ENCODE measurements around the gene AKAP10.

The AKAP10 gene

DNA sequence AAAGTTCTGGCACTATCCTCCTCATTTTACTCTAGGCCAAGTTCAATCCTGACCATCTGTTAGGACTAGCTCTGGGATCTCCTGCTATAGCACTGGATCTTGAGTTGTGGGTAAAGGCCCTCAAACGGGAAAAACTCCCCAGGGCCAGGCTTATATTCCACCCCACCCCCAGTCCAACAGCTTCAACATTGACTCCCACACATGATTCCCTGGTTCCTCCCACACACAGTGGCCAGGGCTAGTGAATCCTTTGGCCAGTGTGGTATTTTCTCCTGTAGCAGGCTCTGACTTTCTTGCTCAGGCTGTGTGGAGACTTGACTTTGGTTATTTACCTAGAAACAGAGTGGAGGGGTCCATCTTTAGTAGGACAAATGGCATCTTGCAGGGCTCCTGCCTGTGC, 10.3 kb upstream of the AKAP10 start (continued):
- no peak for TF ChIP-seq ZNF677 (tag by site-specific recombination; IDR thresholded peaks at IDR 0.05)
- TF ChIP-seq ZNF404 (tag by site-specific recombination; IDR thresholded peaks at IDR 0.05) = no peak
- no peak for TF ChIP-seq MEIS1 (CRISPR knock-in tag; IDR thresholded peaks at IDR 0.05; ENCODE audit: borderline replicate concordance)
- TF ChIP-seq ZNF776 (tag by site-specific recombination; IDR thresholded peaks at IDR 0.05; ENCODE audit: borderline replicate concordance) = no peak
- TF ChIP-seq, protein P1, sequence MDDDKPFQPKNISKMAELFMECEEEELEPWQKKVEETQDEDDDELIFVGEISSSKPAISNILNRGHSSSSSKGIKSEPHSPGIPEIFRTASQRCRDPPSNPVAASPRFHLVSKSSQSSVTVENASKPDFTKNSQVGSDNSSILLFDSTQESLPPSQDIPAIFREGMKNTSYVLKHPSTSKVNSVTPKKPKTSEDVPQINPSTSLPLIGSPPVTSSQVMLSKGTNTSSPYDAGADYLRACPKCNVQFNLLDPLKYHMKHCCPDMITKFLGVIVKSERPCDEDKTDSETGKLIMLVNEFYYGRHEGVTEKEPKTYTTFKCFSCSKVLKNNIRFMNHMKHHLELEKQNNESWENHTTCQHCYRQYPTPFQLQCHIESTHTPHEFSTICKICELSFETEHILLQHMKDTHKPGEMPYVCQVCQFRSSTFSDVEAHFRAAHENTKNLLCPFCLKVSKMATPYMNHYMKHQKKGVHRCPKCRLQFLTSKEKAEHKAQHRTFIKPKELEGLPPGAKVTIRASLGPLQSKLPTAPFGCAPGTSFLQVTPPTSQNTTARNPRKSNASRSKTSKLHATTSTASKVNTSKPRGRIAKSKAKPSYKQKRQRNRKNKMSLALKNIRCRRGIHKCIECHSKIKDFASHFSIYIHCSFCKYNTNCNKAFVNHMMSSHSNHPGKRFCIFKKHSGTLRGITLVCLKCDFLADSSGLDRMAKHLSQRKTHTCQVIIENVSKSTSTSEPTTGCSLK (tag by site-specific recombination; IDR thresholded peaks at IDR 0.05) = no peak
- no peak for TF ChIP-seq SCRT1 (tag by site-specific recombination; IDR thresholded peaks at IDR 0.05; ENCODE audit: borderline replicate concordance)

DNA sequence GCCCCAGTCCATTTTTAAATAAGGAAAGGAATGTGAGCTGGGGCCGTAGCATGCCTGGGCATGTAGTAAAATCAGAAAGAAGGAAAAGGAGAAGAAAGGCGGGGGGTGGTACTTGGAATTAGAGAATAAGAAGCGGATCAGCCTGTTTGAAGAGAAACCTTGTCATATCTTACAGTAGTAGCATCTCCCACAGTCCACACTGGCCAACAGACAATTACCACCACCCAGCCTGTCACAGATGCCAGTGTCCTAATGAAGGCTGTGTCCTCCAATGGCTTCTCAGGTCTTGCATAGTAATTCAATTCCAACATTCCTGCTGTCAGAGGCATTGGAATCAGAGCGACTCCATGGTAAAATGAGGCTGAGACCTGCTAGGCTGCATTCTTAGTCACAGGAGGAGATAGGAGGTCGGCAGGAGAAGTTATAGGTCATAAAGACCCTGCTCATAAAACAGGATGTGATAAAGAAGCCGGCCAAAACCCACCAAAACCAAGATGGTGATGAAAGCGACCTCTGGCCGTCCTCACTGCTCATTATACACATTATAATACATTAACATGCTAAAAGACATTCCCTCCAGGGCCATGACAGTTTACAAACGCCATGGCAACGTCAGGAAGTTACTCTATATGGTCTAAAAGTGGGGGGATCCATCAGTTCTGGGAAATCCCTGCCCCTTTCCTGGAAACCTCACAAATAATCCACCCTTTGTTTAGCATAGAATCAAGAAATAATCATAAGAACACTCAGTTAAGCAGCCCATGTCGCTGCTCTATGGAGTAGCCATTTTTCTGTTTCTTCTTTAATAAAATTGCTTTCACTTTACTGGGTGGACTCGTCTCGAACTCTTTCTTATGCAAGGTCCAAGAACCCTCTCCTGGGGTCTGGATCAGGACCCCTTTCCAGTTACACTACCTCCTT, 9.6 kb upstream of the AKAP10 start:
- ChIA-PET POLR2A (no interaction called here), CTCF (interaction anchor here (1.0 to 1.1 kb wide), 2 partner anchors 23 to 135 kb away, joined by 3 read pairs; no protein-coding TSS in a partner anchor)
- TF ChIP-seq ZNF10 (tag by site-specific recombination; IDR thresholded peaks at IDR 0.05) (no peak), ZFP3 (tag by site-specific recombination; IDR thresholded peaks at IDR 0.05; ENCODE audit: low read depth) (no peak), GFI1B (tag by site-specific recombination; IDR thresholded peaks at IDR 0.05) (no peak), ZNF670 (tag by site-specific recombination; IDR thresholded peaks at IDR 0.05; ENCODE audit: low read depth) (no peak), ZNF510 (tag by site-specific recombination; IDR thresholded peaks at IDR 0.05; ENCODE audit: insufficient replicate concordance) (no peak), ZNF404 (tag by site-specific recombination; IDR thresholded peaks at IDR 0.05) (no peak), ZFHX2 (tag by site-specific recombination; conservative IDR thresholded peaks at IDR 0.05) (no peak), ZNF600 (tag by site-specific recombination; IDR thresholded peaks at IDR 0.05) (no peak), ZNF239 (tag by site-specific recombination; IDR thresholded peaks at IDR 0.05) (no peak), ZNF426 (tag by site-specific recombination; IDR thresholded peaks at IDR 0.05) (no peak), ZNF530 (tag by site-specific recombination; IDR thresholded peaks at IDR 0.05; ENCODE audit: low read depth) (no peak), ZNF37A (tag by site-specific recombination; IDR thresholded peaks at IDR 0.05) (no peak), ZNF23 (tag by site-specific recombination; IDR thresholded peaks at IDR 0.05; ENCODE audit: borderline replicate concordance) (no peak), ZNF629 (tag by site-specific recombination; IDR thresholded peaks at IDR 0.05) (no peak), GLIS2 (tag by site-specific recombination; IDR thresholded peaks at IDR 0.05) (no peak), ZNF169 (tag by site-specific recombination; IDR thresholded peaks at IDR 0.05) (no peak)
- TF ChIP-seq, protein P2, sequence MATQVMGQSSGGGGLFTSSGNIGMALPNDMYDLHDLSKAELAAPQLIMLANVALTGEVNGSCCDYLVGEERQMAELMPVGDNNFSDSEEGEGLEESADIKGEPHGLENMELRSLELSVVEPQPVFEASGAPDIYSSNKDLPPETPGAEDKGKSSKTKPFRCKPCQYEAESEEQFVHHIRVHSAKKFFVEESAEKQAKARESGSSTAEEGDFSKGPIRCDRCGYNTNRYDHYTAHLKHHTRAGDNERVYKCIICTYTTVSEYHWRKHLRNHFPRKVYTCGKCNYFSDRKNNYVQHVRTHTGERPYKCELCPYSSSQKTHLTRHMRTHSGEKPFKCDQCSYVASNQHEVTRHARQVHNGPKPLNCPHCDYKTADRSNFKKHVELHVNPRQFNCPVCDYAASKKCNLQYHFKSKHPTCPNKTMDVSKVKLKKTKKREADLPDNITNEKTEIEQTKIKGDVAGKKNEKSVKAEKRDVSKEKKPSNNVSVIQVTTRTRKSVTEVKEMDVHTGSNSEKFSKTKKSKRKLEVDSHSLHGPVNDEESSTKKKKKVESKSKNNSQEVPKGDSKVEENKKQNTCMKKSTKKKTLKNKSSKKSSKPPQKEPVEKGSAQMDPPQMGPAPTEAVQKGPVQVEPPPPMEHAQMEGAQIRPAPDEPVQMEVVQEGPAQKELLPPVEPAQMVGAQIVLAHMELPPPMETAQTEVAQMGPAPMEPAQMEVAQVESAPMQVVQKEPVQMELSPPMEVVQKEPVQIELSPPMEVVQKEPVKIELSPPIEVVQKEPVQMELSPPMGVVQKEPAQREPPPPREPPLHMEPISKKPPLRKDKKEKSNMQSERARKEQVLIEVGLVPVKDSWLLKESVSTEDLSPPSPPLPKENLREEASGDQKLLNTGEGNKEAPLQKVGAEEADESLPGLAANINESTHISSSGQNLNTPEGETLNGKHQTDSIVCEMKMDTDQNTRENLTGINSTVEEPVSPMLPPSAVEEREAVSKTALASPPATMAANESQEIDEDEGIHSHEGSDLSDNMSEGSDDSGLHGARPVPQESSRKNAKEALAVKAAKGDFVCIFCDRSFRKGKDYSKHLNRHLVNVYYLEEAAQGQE (tag by site-specific recombination; IDR thresholded peaks at IDR 0.05) = no peak
- TF ChIP-seq, protein P3, sequence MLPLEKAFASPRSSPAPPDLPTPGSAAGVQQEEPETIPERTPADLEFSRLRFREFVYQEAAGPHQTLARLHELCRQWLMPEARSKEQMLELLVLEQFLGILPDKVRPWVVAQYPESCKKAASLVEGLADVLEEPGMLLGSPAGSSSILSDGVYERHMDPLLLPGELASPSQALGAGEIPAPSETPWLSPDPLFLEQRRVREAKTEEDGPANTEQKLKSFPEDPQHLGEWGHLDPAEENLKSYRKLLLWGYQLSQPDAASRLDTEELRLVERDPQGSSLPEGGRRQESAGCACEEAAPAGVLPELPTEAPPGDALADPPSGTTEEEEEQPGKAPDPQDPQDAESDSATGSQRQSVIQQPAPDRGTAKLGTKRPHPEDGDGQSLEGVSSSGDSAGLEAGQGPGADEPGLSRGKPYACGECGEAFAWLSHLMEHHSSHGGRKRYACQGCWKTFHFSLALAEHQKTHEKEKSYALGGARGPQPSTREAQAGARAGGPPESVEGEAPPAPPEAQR (tag by site-specific recombination; IDR thresholded peaks at IDR 0.05) = no peak
- TF ChIP-seq, protein P4, sequence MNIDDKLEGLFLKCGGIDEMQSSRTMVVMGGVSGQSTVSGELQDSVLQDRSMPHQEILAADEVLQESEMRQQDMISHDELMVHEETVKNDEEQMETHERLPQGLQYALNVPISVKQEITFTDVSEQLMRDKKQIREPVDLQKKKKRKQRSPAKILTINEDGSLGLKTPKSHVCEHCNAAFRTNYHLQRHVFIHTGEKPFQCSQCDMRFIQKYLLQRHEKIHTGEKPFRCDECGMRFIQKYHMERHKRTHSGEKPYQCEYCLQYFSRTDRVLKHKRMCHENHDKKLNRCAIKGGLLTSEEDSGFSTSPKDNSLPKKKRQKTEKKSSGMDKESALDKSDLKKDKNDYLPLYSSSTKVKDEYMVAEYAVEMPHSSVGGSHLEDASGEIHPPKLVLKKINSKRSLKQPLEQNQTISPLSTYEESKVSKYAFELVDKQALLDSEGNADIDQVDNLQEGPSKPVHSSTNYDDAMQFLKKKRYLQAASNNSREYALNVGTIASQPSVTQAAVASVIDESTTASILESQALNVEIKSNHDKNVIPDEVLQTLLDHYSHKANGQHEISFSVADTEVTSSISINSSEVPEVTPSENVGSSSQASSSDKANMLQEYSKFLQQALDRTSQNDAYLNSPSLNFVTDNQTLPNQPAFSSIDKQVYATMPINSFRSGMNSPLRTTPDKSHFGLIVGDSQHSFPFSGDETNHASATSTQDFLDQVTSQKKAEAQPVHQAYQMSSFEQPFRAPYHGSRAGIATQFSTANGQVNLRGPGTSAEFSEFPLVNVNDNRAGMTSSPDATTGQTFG (tag by site-specific recombination; IDR thresholded peaks at IDR 0.05; ENCODE audit: borderline replicate concordance) = no peak
- TF ChIP-seq, protein P5, sequence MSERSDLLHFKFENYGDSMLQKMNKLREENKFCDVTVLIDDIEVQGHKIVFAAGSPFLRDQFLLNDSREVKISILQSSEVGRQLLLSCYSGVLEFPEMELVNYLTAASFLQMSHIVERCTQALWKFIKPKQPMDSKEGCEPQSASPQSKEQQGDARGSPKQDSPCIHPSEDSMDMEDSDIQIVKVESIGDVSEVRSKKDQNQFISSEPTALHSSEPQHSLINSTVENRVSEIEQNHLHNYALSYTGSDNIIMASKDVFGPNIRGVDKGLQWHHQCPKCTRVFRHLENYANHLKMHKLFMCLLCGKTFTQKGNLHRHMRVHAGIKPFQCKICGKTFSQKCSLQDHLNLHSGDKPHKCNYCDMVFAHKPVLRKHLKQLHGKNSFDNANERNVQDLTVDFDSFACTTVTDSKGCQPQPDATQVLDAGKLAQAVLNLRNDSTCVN (tag by site-specific recombination; optimal IDR thresholded peaks at IDR 0.05) = no peak
- Histone ChIP-seq H3K4me1 (ENCODE audit: control insufficient read depth, insufficient read depth, low read length) (no peaks in the 10 kb centered on the region), H3K4me3 (ENCODE audit: low read depth, low read length) (no peak overlapping the region), H3K36me3 (ENCODE audit: control insufficient read depth in 2 of 2, insufficient read depth in 1 of 2, low read length in 2 of 2) (no peaks in the 10 kb centered on the region), H3K27ac (ENCODE audit: extremely low read depth, low read depth, low read length) (no peak overlapping the region), H3K9me3 (ENCODE audit: control insufficient read depth, insufficient read depth, low read depth, low read length) (no peaks in the 10 kb centered on the region)

Data from HEK293 (cell line).